Measurements from ENCODE around the gene TSGA10IP.

TSGA10IP gene

DNA sequence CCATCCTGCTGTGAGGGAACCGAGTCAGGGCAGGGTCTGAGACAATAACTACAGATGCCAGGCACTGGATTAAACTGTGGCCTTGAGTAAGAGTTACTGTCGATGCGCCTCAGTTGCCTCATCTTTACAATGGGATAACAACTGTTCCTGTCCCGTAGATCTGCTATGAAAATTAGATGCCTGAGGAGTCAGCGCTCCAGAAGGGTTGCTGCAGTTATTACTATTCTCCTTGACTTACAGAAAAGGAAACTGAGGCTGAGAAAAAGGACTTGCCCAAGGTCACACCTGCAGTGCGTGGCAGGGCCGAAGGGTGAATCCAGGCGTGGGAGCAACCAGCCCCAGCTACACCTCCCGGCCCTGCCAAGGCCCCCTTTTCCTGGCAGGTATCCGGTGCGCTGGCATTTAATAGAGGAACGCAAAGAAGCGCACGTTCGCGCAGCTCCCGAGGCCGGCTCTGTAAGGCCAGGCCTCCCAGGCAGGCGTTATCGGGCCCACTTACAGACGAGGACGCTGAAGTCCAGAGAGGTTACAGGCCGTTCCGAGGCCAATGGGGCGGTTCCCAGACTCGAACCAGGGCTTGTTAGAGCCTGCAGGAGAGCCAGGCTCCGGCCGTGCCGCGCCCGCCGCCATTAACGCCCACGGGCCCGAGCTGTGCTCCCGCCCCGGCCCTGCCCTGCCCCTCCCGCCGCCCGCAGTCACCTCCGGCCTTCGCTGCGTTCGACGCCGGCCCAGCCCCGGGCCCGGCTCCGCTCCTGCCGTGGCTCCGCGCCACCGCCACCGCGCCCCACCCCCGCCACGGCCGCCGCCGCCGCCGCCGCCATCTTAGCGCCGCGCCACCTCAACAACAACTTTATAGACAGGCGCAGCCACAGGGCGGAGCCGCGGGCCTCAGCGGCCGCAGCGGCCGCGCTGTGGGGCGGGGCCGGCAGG is 26.8 kb upstream of the TSGA10IP start, which contains the start of gene C11orf68:
C11orf68 (minus strand) TSS at position 852 of the 930 bp plus-strand sequence; CDS start at position 821, 31 bp downstream.
- no peak for DNase-seq

GRCh38 chr11:65919141-65919572 is 26.1 kb upstream of the TSGA10IP start, which contains the start of gene DRAP1:
Gene DRAP1, plus strand, starts transcription at chr11:65919426. Its CDS starts 76 bp downstream, at chr11:65919502.
- DNase-seq, result peak; percentile 86

GRCh38 chr11:65919573-65920371 is 25.5 kb upstream of the TSGA10IP start:
- DNase-seq, result no peak

DNA sequence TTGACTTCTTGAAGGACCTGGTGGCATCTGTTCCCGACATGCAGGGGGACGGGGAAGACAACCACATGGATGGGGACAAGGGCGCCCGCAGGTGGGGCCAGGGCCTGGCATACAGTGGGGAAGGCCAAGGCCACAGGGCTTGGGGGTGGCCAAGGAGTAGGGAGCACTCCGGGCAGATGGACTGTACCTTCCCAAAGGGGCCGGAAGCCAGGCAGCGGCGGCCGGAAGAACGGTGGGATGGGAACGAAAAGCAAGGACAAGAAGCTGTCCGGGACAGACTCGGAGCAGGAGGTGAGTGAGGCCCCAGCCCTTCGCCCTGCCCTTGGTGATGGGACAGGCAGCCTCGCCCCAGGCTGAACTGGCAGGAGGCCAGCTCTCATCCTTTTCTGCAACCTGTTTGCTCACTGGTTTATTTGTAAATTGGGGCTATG is 24.9 kb upstream of the TSGA10IP start:
- no peak for DNase-seq

- no peak for DNase-seq
Measured at GRCh38 chr11:65921033-65921555, 24.2 kb upstream of the TSGA10IP start.

- no peak for DNase-seq
Measured at GRCh38 chr11:65921876-65922275, 23.4 kb upstream of the TSGA10IP start.

GRCh38 chr11:65922565-65922964 is 22.7 kb upstream of the TSGA10IP start:
- DNase-seq, result no peak

GRCh38 chr11:65925397-65925796 is 19.9 kb upstream of the TSGA10IP start:
- DNase-seq, result no peak

GRCh38 chr11:65927904-65928397 is 17.3 kb upstream of the TSGA10IP start:
- no peak for DNase-seq

GRCh38 chr11:65928667-65929066 is 16.6 kb upstream of the TSGA10IP start:
- no peak for DNase-seq

DNA sequence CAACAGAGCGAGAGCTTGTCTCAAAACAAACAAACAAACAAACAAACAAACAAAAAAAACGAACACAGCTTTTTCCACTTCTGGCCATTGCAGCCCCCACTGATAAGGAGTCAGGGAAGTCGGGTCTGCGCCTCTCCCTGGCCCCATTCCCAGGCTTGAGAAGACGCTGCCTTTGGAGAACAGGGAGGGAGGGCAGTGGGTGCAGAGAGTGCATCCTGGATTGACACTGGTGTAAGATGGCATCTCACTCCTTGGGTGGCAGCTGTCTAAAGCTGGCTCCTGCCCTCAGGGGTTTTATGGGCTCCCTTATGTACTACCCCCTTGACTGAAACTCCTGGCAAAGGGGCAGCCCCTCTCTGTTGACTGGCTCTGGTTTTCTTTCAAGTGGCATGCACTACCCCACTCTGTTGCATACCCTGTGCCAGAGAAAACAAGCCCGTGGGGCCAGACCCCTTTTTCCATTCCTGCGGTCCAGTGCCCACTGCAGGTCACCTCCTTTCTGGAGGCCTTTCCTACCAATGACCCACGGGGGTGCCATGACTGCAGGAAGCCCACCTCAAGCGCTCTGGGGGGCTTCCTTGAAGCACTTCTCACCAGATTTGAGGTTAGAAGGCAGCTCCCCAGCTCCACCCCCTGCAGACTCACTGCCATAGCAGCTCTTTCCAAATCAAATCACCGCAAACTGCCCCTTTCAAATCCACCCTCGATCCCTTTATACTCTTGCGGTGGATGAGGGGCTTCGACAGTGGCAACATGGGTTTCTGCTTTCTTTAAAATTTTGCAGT is 13.3 kb upstream of the TSGA10IP start:
- no peak for DNase-seq

DNA sequence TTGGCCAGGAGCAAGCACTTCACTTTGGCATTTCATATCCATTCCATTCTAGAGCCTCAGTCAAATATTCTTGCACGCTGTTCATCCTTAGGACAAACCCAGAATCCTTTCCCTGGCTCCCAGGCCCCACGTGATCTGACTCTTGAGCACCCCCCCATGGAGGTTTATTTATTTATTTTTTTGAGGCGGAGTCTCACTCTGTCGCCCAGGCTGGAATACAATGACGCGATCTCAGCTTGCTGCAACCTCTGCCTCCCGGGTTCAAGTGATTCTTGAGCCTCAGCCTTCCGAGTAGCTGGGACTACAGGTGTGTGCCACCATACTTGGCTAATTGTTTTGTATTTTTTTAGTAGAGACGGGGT is 12.7 kb upstream of the TSGA10IP start:
- no peak for DNase-seq

- no peak for DNase-seq
Measured at GRCh38 chr11:65934014-65934413, 11.3 kb upstream of the TSGA10IP start.

DNA sequence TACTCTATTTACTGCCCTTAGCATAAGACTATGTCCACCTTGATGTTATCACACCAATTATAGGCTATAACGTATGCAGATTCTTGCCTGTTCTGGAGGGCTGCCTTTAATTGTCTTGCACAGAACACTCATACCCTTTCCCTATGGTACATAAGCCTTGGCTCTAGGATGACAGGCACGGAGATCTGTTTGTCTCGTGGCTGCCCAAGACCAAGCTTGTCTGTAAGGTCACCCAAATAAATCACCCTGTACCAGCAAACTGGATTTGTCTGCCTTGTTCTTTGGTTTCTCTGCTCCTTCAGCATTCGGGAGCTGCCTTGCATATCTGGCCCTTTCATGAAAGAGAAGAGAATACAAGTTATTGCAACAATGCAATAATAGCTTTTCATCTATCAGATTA is 7.5 kb upstream of the TSGA10IP start:
- no peak for DNase-seq

GRCh38 chr11:65941720-65942310 is 3.5 kb upstream of the TSGA10IP start:
- DNase-seq, result no peak

DNA sequence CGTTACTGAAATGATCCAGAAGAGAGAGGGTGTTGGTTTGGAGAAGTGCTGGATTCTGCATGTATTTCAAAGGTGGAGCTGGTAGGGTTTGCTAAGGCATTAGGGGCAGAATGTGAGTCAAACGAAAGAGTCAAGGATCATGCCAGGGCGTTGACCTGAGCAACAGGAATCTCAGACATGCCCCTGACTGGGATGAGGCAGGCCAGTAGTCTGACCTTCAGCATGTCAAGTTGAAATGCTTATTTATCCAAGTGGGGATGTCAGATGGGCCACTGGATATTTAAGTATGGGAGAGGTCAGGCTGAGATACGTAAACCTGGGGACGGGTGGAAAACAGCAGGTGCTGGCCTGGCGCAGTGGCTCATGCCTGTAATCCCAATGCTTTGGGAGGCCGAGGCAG is 2.7 kb upstream of the TSGA10IP start:
- DNase-seq, result no peak

DNA sequence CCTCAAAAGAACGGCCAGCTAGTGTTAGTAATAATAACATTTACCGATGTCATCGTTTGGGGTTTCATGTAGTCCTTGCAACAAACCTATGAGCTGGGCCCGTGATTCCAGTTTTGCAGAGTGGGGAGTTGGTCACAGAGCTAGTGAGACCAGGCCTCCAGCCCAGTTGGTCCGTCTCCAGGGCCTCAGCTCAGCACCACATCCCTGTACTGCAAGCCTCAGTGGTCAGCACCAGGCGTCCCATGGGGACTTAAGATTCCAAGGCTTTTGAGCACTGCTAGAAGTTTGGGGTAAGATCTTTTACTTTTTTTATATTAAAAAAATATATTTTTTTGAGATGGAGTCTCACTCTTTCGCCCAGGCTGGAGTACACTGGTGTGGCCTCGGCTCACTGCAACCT is 1.1 kb upstream of the TSGA10IP start:
- DNase-seq, result no peak

DNA sequence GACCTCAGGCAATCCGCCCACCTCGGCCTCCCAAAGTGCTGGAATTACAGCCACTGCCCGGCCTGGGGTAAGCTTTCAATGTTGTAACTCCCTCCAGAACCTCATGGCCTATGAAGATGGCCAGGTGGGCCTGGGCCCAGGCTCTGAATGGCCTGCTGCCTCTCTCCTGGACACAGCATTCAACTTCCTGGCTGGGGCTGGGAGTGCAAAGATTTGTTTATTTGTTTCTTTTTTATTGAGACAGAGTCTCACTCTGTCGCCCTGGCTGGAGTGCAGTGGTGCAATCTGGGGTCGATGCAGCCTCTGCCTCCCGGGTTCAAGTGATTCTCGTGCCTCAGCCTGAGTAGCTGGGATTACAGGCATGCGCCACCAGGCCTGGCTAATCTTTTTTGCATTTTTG is 513 bp upstream of the TSGA10IP start:
- DNase-seq, result no peak

- DNase-seq, result no peak
Measured at GRCh38 chr11:65945941-65946558, 770 bp downstream of the TSGA10IP start.

DNA sequence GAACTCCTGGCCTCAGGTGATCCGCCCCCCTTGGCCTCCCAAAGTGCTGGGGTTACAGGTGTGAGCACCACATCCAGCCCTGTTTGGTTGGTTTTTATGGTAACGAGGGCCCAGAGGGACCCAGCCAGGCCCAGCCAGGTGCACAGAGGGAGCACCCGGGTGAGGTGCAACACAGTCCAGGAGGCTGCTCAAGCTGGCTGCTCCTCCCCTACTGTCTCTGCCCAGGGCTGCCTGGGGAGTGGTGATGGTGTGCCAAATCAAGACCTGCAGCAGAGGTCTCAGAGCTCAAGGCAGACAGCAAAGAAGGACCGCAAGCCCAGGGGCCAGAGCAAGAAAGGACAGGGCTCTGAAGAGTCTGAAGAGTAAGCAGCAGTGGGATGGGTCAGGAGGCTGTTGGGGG is 1.4 kb downstream of the TSGA10IP start:
- no peak for DNase-seq

DNA sequence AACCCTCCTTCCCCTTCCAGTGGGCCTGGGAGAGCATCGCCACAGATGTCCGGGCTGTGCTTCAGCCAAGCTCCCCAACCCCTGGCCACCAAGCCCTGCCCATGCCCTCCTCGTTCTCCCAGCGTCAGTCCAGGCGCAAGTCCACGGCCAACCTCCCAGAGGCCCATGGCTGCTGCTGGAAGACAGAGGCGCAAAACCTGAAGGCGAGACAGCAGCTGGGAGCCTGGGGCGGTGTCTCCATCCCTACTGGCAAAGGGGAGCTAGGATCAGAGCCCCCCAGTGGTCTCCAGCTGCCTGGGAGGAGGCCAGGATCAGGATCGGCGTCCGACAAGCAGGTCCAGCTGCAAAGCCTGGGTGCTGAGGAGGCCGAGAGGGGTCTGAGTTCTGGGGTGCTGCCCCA is 1.9 kb downstream of the TSGA10IP start:
- DNase-seq, result no peak
